HCT116 (cell line): ENCODE data around the gene CFAP107. TPM values are rescaled to one million over a fixed set of nuclear protein-coding genes. Genes with fewer than 3 reads are reported as not detected.

Source experiments
- ATAC-seq: fragments of 200-7000 bp; cut with Tn5 transposase; 2 replicates; pipeline ENCODE4 v1.9.1; 2020; ENCODE audit warnings: mild to moderate bottlenecking, moderate library complexity
- BruUV-seq: library from RNA; stranded (reverse); fragments of 400-500 nt; replicated peaks from 2 replicates; lab custom pipeline; 2021; lab: Mats Ljungman, UMichigan
- CTCF ChIA-PET: fragments of 300-600 bp; sonication (Branson Sonifier 250); formaldehyde crosslinking; loops from one replicate; lab custom pipeline; 2021; ENCODE audit warnings: antibody characterized with exemption; lab: Charles Lee
- POLR2A ChIA-PET: fragments of 300-600, 350-600 bp; sonication (Branson Sonifier 250); formaldehyde crosslinking; loops from one replicate; lab custom pipeline; 2021; ENCODE audit warnings: antibody characterized with exemption; lab: Charles Lee
- RAD21 ChIA-PET, 2 experiments: fragments of 300-600 bp; sonication (Branson Sonifier 250); formaldehyde crosslinking; loops; one replicate each; lab custom pipeline; 2023; ENCODE audit warnings: low total read pairs in 2 of 2; ENCODE audit not compliant: uncharacterized antibody in 2 of 2, unreplicated experiment in 2 of 2, low non-redundant PET in 1 of 2; lab: Charles Lee
- DNase-seq: peaks from one replicate; pipeline ENCODE4 v3.0.0-alpha.2; 2010; ENCODE audit warnings: low read depth, low spot score
- H2AFZ ChIP-seq: fragments of 200-600 bp; shearing (Covaris generic), sonication (generic); 2 replicates; pipeline ENCODE4 v1.6.1; 2017; ENCODE audit warnings: low read depth, mixed run types, mixed read lengths, antibody characterized with exemption, low read length; ENCODE audit not compliant: poor library complexity, severe bottlenecking
- H3K27ac ChIP-seq: 2 replicates; pipeline ENCODE4 v1.5.1; 2012; ENCODE audit warnings: low read depth, low read length
- H3K27me3 ChIP-seq: fragments of 200-600 bp; sonication (generic); 2 replicates; pipeline ENCODE4 v1.6.1; 2016; ENCODE audit warnings: mixed run types, low read length, mixed read lengths; ENCODE audit not compliant: insufficient read depth
- H3K36me3 ChIP-seq, 2 experiments: fragments of 200-500 bp in 1 of 2; fragments of 200-600 bp in 1 of 2; sonication (Bioruptor generic) in 1 of 2; sonication (generic) in 1 of 2; 2 replicates each; pipeline versions ENCODE4 v1.5.1 to v1.6.1; 2014 to 2016; ENCODE audit warnings: low read length in 2 of 2, inconsistent platforms in 1 of 2, mixed read lengths in 1 of 2, mixed run types in 1 of 2; ENCODE audit not compliant: insufficient read depth in 2 of 2, control insufficient read depth in 1 of 2
- H3K4me1 ChIP-seq, 2 experiments: fragments of 200-600 bp in 1 of 2; sonication (generic) in 1 of 2; 2 replicates each; pipeline versions ENCODE4 v1.5.1 to v1.6.1; 2012 to 2017; ENCODE audit warnings: low read length in 2 of 2, inconsistent platforms in 1 of 2, mild to moderate bottlenecking in 1 of 2, mixed read lengths in 1 of 2, mixed run types in 1 of 2, moderate library complexity in 1 of 2; ENCODE audit not compliant: insufficient read depth in 2 of 2, control insufficient read depth in 1 of 2
- H3K4me2 ChIP-seq: fragments of 200-600 bp; sonication (generic); 2 replicates; pipeline ENCODE4 v1.6.1; 2017; ENCODE audit warnings: mixed run types, low read length, mixed read lengths
- H3K4me3 ChIP-seq, 2 experiments: fragments of 200-600 bp in 1 of 2; sonication (generic) in 1 of 2; replicated peaks in 1 of 2; 2 replicates each; pipeline ENCODE4 v1.5.1; 2011 to 2016; ENCODE audit warnings: low read length in 2 of 2, control low read depth in 1 of 2, low read depth in 1 of 2, mild to moderate bottlenecking in 1 of 2, mixed read lengths in 1 of 2, mixed run types in 1 of 2
- H3K79me2 ChIP-seq: fragments of 200-600 bp; sonication (generic); 2 replicates; pipeline ENCODE4 v1.6.1; 2017; ENCODE audit warnings: mild to moderate bottlenecking, mixed run types, low read length, moderate library complexity, mixed read lengths; ENCODE audit not compliant: insufficient read depth
- H3K9ac ChIP-seq: fragments of 200-600 bp; sonication (generic); 2 replicates; pipeline ENCODE4 v1.6.1; 2016; ENCODE audit warnings: low read length, mixed read lengths
- H3K9me2 ChIP-seq: fragments of 200-600 bp; sonication (generic), shearing (Covaris generic); 2 replicates; pipeline ENCODE4 v1.6.1; 2017; ENCODE audit warnings: mixed run types, mild to moderate bottlenecking, moderate library complexity; ENCODE audit not compliant: insufficient read depth
- H3K9me3 ChIP-seq, 2 experiments: fragments of 200-500 bp in 1 of 2; fragments of 200-600 bp in 1 of 2; sonication (Bioruptor generic) in 1 of 2; sonication (generic) in 1 of 2; 2 replicates each; pipeline ENCODE4 v1.6.1; 2014 to 2017; ENCODE audit warnings: low read length in 2 of 2, mixed read lengths in 2 of 2, inconsistent platforms in 1 of 2, low read depth in 1 of 2, mild to moderate bottlenecking in 1 of 2, mixed run types in 1 of 2, moderate library complexity in 1 of 2; ENCODE audit not compliant: control insufficient read depth in 1 of 2, insufficient read depth in 1 of 2
- H4K20me1 ChIP-seq: fragments of 200-600 bp; sonication (generic), shearing (Covaris generic); 2 replicates; pipeline ENCODE4 v1.6.1; 2017; ENCODE audit warnings: mixed run types, mild to moderate bottlenecking, moderate library complexity; ENCODE audit not compliant: insufficient read depth
- ATF3 ChIP-seq: IDR thresholded peaks from 2 replicates; pipeline ENCODE4 v1.6.1; 2012
- CEBPB ChIP-seq: IDR thresholded peaks from 2 replicates; pipeline ENCODE4 v1.6.1; 2012; ENCODE audit warnings: low read depth
- CTCF ChIP-seq, 3 experiments: fragments of 200-600 bp in 1 of 3; sonication (generic) in 1 of 3; IDR thresholded peaks in 2 of 3; conservative IDR thresholded peaks in 1 of 3; 2 replicates each; pipeline ENCODE4 v1.5.1; 2012 to 2017; ENCODE audit warnings: low read depth in 2 of 3, low read length in 2 of 3, antibody characterized with exemption in 1 of 3, borderline replicate concordance in 1 of 3, control low read depth in 1 of 3, mild to moderate bottlenecking in 1 of 3, mixed read lengths in 1 of 3, mixed run types in 1 of 3, moderate library complexity in 1 of 3; ENCODE audit not compliant: insufficient read depth in 1 of 3
- EGR1 ChIP-seq: IDR thresholded peaks from 2 replicates; pipeline ENCODE4 v1.6.1; 2012; ENCODE audit warnings: low read depth
- ELF1 ChIP-seq: IDR thresholded peaks from 2 replicates; pipeline ENCODE4 v1.6.1; 2012; ENCODE audit warnings: low read depth, borderline replicate concordance
- EZH2 ChIP-seq: fragments of 200-600 bp; sonication (generic); IDR thresholded peaks from 2 replicates; pipeline ENCODE4 v1.6.1; 2017; ENCODE audit warnings: antibody characterized with exemption, mixed run types
- EZH2phosphoT487 ChIP-seq: fragments of 200-600 bp; IDR thresholded peaks from 2 replicates; pipeline ENCODE4 v1.6.1; 2018; ENCODE audit warnings: antibody characterized with exemption, borderline replicate concordance
- FOSL1 ChIP-seq: IDR thresholded peaks from 2 replicates; pipeline ENCODE4 v1.6.1; 2012; ENCODE audit warnings: low read depth
- JUND ChIP-seq: IDR thresholded peaks from 2 replicates; pipeline ENCODE4 v1.6.1; 2012
- MAX ChIP-seq: IDR thresholded peaks from 2 replicates; pipeline ENCODE4 v1.6.1; 2012
- POLR2A ChIP-seq: IDR thresholded peaks from 2 replicates; pipeline ENCODE4 v1.7.0; 2011; ENCODE audit warnings: borderline replicate concordance; ENCODE audit not compliant: insufficient read depth, insufficient read length; ENCODE audit errors: extremely low read depth
- RAD21 ChIP-seq: IDR thresholded peaks from 2 replicates; pipeline ENCODE4 v1.6.1; 2012; ENCODE audit warnings: low read depth, mild to moderate bottlenecking
- SP1 ChIP-seq: IDR thresholded peaks from 2 replicates; pipeline ENCODE4 v1.6.1; 2012; ENCODE audit warnings: low read depth
- TCF7L2 ChIP-seq: IDR thresholded peaks from 2 replicates; pipeline ENCODE4 v1.7.0; 2011; ENCODE audit warnings: borderline replicate concordance, inconsistent platforms; ENCODE audit not compliant: insufficient read depth, insufficient read length; ENCODE audit errors: extremely low read depth
- YY1 ChIP-seq: IDR thresholded peaks from 2 replicates; pipeline ENCODE4 v1.6.1; 2011; ENCODE audit warnings: low read length, low read depth, moderate library complexity, mild to moderate bottlenecking; ENCODE audit not compliant: insufficient replicate concordance; ENCODE audit errors: extremely low read depth
- ZFX ChIP-seq: fragments of 450-650 bp; IDR thresholded peaks from 2 replicates; pipeline ENCODE4 v1.6.1; 2017
- ZNF274 ChIP-seq: fragments of 200-500 bp; sonication (Bioruptor generic); IDR thresholded peaks from 2 replicates; pipeline ENCODE4 v1.6.1; 2014; ENCODE audit warnings: mild to moderate bottlenecking, low read depth, low read length, inconsistent platforms
- intact Hi-C: fragments of 100-400 bp; cut with micrococcal nuclease; formaldehyde crosslinking; loops from 2 replicates; pipeline ENCODE4 v1.10.0; 2022
- total RNA-seq: library from RNA; stranded (reverse); gene quantifications from one replicate; pipeline ENCODE4 v1.2.1, GENCODE V29; 2021; ENCODE audit not compliant: unreplicated experiment

The CFAP107 gene
- total RNA-seq, 1 experiment from 2014 or later, result not detected

GRCh38 chr1:12772520-12772919 is 26.5 kb downstream of the CFAP107 start:
- intact Hi-C loops, result loop anchor here (10.0 kb wide), 1 partner anchor 498 kb away; no protein-coding TSS in a partner anchor
- H3K9me2 ChIP-seq, result no peaks in the 10 kb centered on the region
- BruUV-seq, result no TSS peak
- no peak overlapping the region for H3K9ac ChIP-seq
- ATAC-seq (no peak), DNase-seq (no peak)
- no peaks in the 10 kb centered on the region for H4K20me1 ChIP-seq
- ChIA-PET CTCF (no interaction called here), POLR2A (no interaction called here), RAD21 (no interaction called here)
- no peaks in the 10 kb centered on the region for H3K36me3 ChIP-seq
- no peak overlapping the region for H2AFZ ChIP-seq
- H3K27ac ChIP-seq, result no peak overlapping the region
- H3K27me3 ChIP-seq, result peaks cover 6% of the 10 kb centered on the region; the same call in 1 of the 2 replicates
- no peak overlapping the region for H3K4me3 ChIP-seq
- no peaks in the 10 kb centered on the region for H3K9me3 ChIP-seq
- H3K79me2 ChIP-seq, result no peaks in the 10 kb centered on the region
- TF ChIP-seq ATF3 (no peak), RAD21 (no peak), ZFX (no peak), EZH2phosphoT487 (no peak), EZH2 (no peak)
- H3K4me1 ChIP-seq, result no peaks in the 10 kb centered on the region
- no peak overlapping the region for H3K4me2 ChIP-seq

GRCh38 chr1:12773438-12773837 is 27.4 kb downstream of the CFAP107 start, which contains the start of gene PRAMEF12:
Gene PRAMEF12 (plus strand): TSS chr1:12773738. CDS start chr1:12774868, 1,130 bp downstream.
- peaks cover 6% of the 10 kb centered on the region; the same call in 1 of the 2 replicates for H3K27me3 ChIP-seq
- H3K4me3 ChIP-seq, result no peak within 1 kb of the TSS
- H3K36me3 ChIP-seq, result no peaks in the 10 kb centered on the region
- no peak within 1 kb of the TSS for H3K4me2 ChIP-seq
- ATAC-seq (no peak), DNase-seq (no peak)
- RAD21 ChIA-PET, result no interaction called here
- H3K9me3 ChIP-seq, result no peaks in the 10 kb centered on the region
- no peak within 1 kb of the TSS for H2AFZ ChIP-seq
- intact Hi-C loops, result loop anchor here (10.0 kb wide), 1 partner anchor 499 kb away; no protein-coding TSS in a partner anchor
- H3K27ac ChIP-seq, result no peak within 1 kb of the TSS
- no peaks in the 10 kb centered on the region for H4K20me1 ChIP-seq
- POLR2A ChIA-PET, result no interaction called here
- H3K9ac ChIP-seq, result no peak within 1 kb of the TSS
- H3K9me2 ChIP-seq, result no peaks in the 10 kb centered on the region
- H3K79me2 ChIP-seq, result no peaks in the 10 kb centered on the region
- BruUV-seq, result no TSS peak
- H3K4me1 ChIP-seq, result no peaks in the 10 kb centered on the region
- CTCF ChIA-PET, result no interaction called here
- TF ChIP-seq RAD21 (no peak), JUND (no peak), EGR1 (no peak), TCF7L2 (no peak), SP1 (no peak), FOSL1 (no peak), CTCF (IDR thresholded peaks at IDR 0.05 in 2 of 3, conservative IDR thresholded peaks at IDR 0.05 in 1 of 3; ENCODE audit: borderline replicate concordance in 1 of 3, insufficient read depth in 1 of 3, low read depth in 2 of 3, low read length in 2 of 3) (no peak), ELF1 (no peak), POLR2A (no peak), CEBPB (no peak), MAX (no peak), YY1 (no peak), ZFX (no peak), EZH2phosphoT487 (no peak), ATF3 (no peak), ZNF274 (no peak)
